Measurements from ENCODE around the gene CMTR1.

Gene CMTR1

GRCh38 chr6:37460805-37461204 lies 27.8 kb downstream of the CMTR1 start:
- H3K36me3 Mint-ChIP-seq (ENCODE audit: low read depth): peaks cover 86% of the 10 kb centered on the region
- TF ChIP-seq CTCF (IDR thresholded peaks at IDR 0.05; ENCODE audit: unreplicated experiment in 3 of 3): no peak
- H3K27me3 Mint-ChIP-seq (ENCODE audit: low read depth): no peaks in the 10 kb centered on the region
- H3K27ac Mint-ChIP-seq: no peak overlapping the region
- H3K4me1 Mint-ChIP-seq: peaks cover 27% of the 10 kb centered on the region
- peaks cover 5% of the 10 kb centered on the region for H3K9me3 Mint-ChIP-seq
- H3K4me3 Mint-ChIP-seq: no peak overlapping the region

GRCh38 chr6:37463110-37463509 lies 30.1 kb downstream of the CMTR1 start:
- Mint-ChIP-seq H3K9me3 (peaks cover 14% of the 10 kb centered on the region), H3K36me3 (ENCODE audit: low read depth) (peaks cover 91% of the 10 kb centered on the region), H3K27me3 (ENCODE audit: low read depth) (no peaks in the 10 kb centered on the region), H3K4me3 (no peak overlapping the region), H3K4me1 (peaks cover 27% of the 10 kb centered on the region), H3K27ac (no peak overlapping the region)
- no peak for TF ChIP-seq CTCF (IDR thresholded peaks at IDR 0.05; ENCODE audit: unreplicated experiment in 3 of 3)

- peaks cover 94% of the 10 kb centered on the region for H3K36me3 Mint-ChIP-seq (ENCODE audit: low read depth)
Measured at GRCh38 chr6:37467718-37468117, 34.7 kb downstream of the CMTR1 start.

GRCh38 chr6:37473364-37474095 lies 40.5 kb downstream of the CMTR1 start:
- TF ChIP-seq CTCF (IDR thresholded peaks at IDR 0.05; ENCODE audit: unreplicated experiment in 3 of 3): no peak
- H3K27me3 Mint-ChIP-seq (ENCODE audit: low read depth): peaks cover 7% of the 10 kb centered on the region
- no peak overlapping the region for H3K4me3 Mint-ChIP-seq
- no peak overlapping the region for H3K27ac Mint-ChIP-seq
- peaks cover 15% of the 10 kb centered on the region for H3K4me1 Mint-ChIP-seq
- peaks cover 90% of the 10 kb centered on the region for H3K36me3 Mint-ChIP-seq (ENCODE audit: low read depth)
- peaks cover 9% of the 10 kb centered on the region for H3K9me3 Mint-ChIP-seq

More at GRCh38 chr6:37467718-37468117, 34.7 kb downstream of the CMTR1 start:
- Mint-ChIP-seq H3K27me3 (ENCODE audit: low read depth) (no peaks in the 10 kb centered on the region), H3K27ac (no peak overlapping the region), H3K9me3 (peaks cover 23% of the 10 kb centered on the region), H3K4me3 (no peak overlapping the region), H3K4me1 (no peaks in the 10 kb centered on the region)
- no peak for TF ChIP-seq CTCF (IDR thresholded peaks at IDR 0.05; ENCODE audit: unreplicated experiment in 3 of 3)

GRCh38 chr6:37474316-37474715 lies 41.3 kb downstream of the CMTR1 start:
- no peak for TF ChIP-seq CTCF (IDR thresholded peaks at IDR 0.05; ENCODE audit: unreplicated experiment in 3 of 3)
- H3K27me3 Mint-ChIP-seq (ENCODE audit: low read depth): peaks cover 7% of the 10 kb centered on the region
- peaks cover 91% of the 10 kb centered on the region for H3K36me3 Mint-ChIP-seq (ENCODE audit: low read depth)
- peaks cover 15% of the 10 kb centered on the region for H3K4me1 Mint-ChIP-seq
- peaks cover 6% of the 10 kb centered on the region for H3K9me3 Mint-ChIP-seq
- H3K4me3 Mint-ChIP-seq: no peak overlapping the region
- no peak overlapping the region for H3K27ac Mint-ChIP-seq

- peaks cover 10% of the 10 kb centered on the region for H3K27me3 Mint-ChIP-seq (ENCODE audit: low read depth)
- no peak overlapping the region for H3K27ac Mint-ChIP-seq
- H3K4me1 Mint-ChIP-seq: peaks cover 24% of the 10 kb centered on the region
- H3K36me3 Mint-ChIP-seq (ENCODE audit: low read depth): peaks cover 78% of the 10 kb centered on the region
- no peaks in the 10 kb centered on the region for H3K9me3 Mint-ChIP-seq
- no peak for TF ChIP-seq CTCF (IDR thresholded peaks at IDR 0.05; ENCODE audit: unreplicated experiment in 3 of 3)
- no peak overlapping the region for H3K4me3 Mint-ChIP-seq
Measured at GRCh38 chr6:37477191-37477590, 44.2 kb downstream of the CMTR1 start.
